HCT116 (cell line): ENCODE data around the gene MSMP.

Experiments
- ATF3 ChIP-seq: IDR thresholded peaks from 2 replicates; pipeline ENCODE4 v1.6.1; 2012
- EZH2 ChIP-seq: fragments of 200-600 bp; sonication (generic); IDR thresholded peaks from 2 replicates; pipeline ENCODE4 v1.6.1; 2017; ENCODE audit warnings: antibody characterized with exemption, mixed run types
- EZH2phosphoT487 ChIP-seq: fragments of 200-600 bp; IDR thresholded peaks from 2 replicates; pipeline ENCODE4 v1.6.1; 2018; ENCODE audit warnings: antibody characterized with exemption, borderline replicate concordance
- FOSL1 ChIP-seq: IDR thresholded peaks from 2 replicates; pipeline ENCODE4 v1.6.1; 2012; ENCODE audit warnings: low read depth
- JUND ChIP-seq: IDR thresholded peaks from 2 replicates; pipeline ENCODE4 v1.6.1; 2012
- POLR2A ChIP-seq: IDR thresholded peaks from 2 replicates; pipeline ENCODE4 v1.7.0; 2011; ENCODE audit warnings: borderline replicate concordance; ENCODE audit not compliant: insufficient read depth, insufficient read length; ENCODE audit errors: extremely low read depth
- POLR2AphosphoS5 ChIP-seq: IDR thresholded peaks from 2 replicates; pipeline ENCODE4 v1.6.1; 2011; ENCODE audit warnings: mild to moderate bottlenecking, low read depth, low read length, moderate library complexity
- RAD21 ChIP-seq: IDR thresholded peaks from 2 replicates; pipeline ENCODE4 v1.6.1; 2012; ENCODE audit warnings: low read depth, mild to moderate bottlenecking
- TF ChIP-seq, protein P1 (sequence below), 3 experiments: fragments of 200-600 bp in 1 of 3; sonication (generic) in 1 of 3; IDR thresholded peaks in 2 of 3; conservative IDR thresholded peaks in 1 of 3; 2 replicates each; pipeline ENCODE4 v1.5.1; 2012 to 2017; ENCODE audit warnings: low read depth in 2 of 3, low read length in 2 of 3, antibody characterized with exemption in 1 of 3, borderline replicate concordance in 1 of 3, control low read depth in 1 of 3, mild to moderate bottlenecking in 1 of 3, mixed read lengths in 1 of 3, mixed run types in 1 of 3, moderate library complexity in 1 of 3; ENCODE audit not compliant: insufficient read depth in 1 of 3
- TF ChIP-seq, protein P2 (sequence below): IDR thresholded peaks from 2 replicates; pipeline ENCODE4 v1.6.1; 2012; ENCODE audit warnings: low read depth

DNA sequence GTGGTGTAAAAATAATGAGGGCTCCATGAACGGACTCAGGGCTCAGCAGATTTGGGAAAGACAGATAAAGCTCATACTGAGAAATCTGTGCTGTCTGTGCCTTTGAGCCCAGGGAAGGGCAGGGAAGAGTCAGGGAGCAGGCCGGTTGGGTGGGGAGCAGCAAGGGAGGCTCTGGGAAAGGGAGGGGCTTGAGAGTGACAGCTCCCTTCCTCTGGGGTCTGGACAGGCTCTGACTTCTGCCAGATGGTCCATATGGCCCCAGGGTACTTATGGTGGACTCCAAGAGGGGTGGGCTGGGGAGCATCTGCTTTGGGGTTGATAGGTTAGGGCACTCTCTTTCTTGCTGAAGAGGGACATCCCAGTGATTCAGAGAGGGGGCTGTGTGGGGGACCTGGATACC, 39.4 kb upstream of the MSMP start:
- TF ChIP-seq EZH2phosphoT487 (no peak), POLR2AphosphoS5 (no peak), POLR2A (no peak), ATF3 (no peak), RAD21 (no peak), FOSL1 (no peak), EZH2 (no peak), JUND (no peak)
- TF ChIP-seq, protein P1, sequence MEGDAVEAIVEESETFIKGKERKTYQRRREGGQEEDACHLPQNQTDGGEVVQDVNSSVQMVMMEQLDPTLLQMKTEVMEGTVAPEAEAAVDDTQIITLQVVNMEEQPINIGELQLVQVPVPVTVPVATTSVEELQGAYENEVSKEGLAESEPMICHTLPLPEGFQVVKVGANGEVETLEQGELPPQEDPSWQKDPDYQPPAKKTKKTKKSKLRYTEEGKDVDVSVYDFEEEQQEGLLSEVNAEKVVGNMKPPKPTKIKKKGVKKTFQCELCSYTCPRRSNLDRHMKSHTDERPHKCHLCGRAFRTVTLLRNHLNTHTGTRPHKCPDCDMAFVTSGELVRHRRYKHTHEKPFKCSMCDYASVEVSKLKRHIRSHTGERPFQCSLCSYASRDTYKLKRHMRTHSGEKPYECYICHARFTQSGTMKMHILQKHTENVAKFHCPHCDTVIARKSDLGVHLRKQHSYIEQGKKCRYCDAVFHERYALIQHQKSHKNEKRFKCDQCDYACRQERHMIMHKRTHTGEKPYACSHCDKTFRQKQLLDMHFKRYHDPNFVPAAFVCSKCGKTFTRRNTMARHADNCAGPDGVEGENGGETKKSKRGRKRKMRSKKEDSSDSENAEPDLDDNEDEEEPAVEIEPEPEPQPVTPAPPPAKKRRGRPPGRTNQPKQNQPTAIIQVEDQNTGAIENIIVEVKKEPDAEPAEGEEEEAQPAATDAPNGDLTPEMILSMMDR (IDR thresholded peaks at IDR 0.05 in 2 of 3, conservative IDR thresholded peaks at IDR 0.05 in 1 of 3; ENCODE audit: borderline replicate concordance in 1 of 3, insufficient read depth in 1 of 3, low read depth in 2 of 3, low read length in 2 of 3) = no peak
- TF ChIP-seq, protein P2, sequence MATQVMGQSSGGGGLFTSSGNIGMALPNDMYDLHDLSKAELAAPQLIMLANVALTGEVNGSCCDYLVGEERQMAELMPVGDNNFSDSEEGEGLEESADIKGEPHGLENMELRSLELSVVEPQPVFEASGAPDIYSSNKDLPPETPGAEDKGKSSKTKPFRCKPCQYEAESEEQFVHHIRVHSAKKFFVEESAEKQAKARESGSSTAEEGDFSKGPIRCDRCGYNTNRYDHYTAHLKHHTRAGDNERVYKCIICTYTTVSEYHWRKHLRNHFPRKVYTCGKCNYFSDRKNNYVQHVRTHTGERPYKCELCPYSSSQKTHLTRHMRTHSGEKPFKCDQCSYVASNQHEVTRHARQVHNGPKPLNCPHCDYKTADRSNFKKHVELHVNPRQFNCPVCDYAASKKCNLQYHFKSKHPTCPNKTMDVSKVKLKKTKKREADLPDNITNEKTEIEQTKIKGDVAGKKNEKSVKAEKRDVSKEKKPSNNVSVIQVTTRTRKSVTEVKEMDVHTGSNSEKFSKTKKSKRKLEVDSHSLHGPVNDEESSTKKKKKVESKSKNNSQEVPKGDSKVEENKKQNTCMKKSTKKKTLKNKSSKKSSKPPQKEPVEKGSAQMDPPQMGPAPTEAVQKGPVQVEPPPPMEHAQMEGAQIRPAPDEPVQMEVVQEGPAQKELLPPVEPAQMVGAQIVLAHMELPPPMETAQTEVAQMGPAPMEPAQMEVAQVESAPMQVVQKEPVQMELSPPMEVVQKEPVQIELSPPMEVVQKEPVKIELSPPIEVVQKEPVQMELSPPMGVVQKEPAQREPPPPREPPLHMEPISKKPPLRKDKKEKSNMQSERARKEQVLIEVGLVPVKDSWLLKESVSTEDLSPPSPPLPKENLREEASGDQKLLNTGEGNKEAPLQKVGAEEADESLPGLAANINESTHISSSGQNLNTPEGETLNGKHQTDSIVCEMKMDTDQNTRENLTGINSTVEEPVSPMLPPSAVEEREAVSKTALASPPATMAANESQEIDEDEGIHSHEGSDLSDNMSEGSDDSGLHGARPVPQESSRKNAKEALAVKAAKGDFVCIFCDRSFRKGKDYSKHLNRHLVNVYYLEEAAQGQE = no peak
